Transverse colon (tissue), 4 donors: ENCODE data around the gene MMD2. TPM values are rescaled to one million over a fixed set of nuclear protein-coding genes. Genes with fewer than 3 reads are reported as not detected.
"Not testable (repeated sequence)": the region's sequence is repeated elsewhere in the genome, so short reads cannot be mapped to it uniquely, and the experiment has no call there.

ENCODE experiments used
- DNase-seq: peaks from one replicate; pipeline ENCODE4 v3.0.0-alpha.2; 2019
- H3K27ac ChIP-seq, 4 donors: fragments of 200-600 bp; sonication (generic); 2 replicates each; pipeline ENCODE4 v1.5.1; 2016 to 2018; ENCODE audit warnings: inconsistent platforms in 4 of 4
- H3K27me3 ChIP-seq: fragments of 200-600 bp; sonication (generic); 2 replicates; pipeline ENCODE4 v1.5.1; 2017; ENCODE audit warnings: inconsistent platforms
- H3K36me3 ChIP-seq, 4 donors: fragments of 200-600 bp; sonication (generic); 2 replicates each; pipeline ENCODE4 v1.5.1; 2017 to 2019; ENCODE audit warnings: inconsistent platforms in 4 of 4
- H3K4me1 ChIP-seq, 4 donors: fragments of 200-600 bp; sonication (generic); 2 replicates each; pipeline ENCODE4 v1.5.1; 2017 to 2020; ENCODE audit warnings: inconsistent platforms in 4 of 4
- H3K4me3 ChIP-seq, 4 donors: fragments of 200-600 bp; sonication (generic); 1 replicate in 1 of 4; 2 replicates in 3 of 4; pipeline versions ENCODE4 v1.5.1 to v1.6.1; 2017 to 2019; ENCODE audit warnings: inconsistent platforms in 4 of 4
- H3K9me3 ChIP-seq, 2 donors: fragments of 200-600 bp; sonication (generic); 2 replicates each; pipeline ENCODE4 v1.5.1; 2017 to 2019; ENCODE audit warnings: inconsistent platforms in 2 of 2
- CTCF ChIP-seq, 5 experiments: fragments of 200-600 bp in 3 of 5; fragments of 450-650 bp in 2 of 5; sonication (generic) in 3 of 5; IDR thresholded peaks; 1 replicate in 2 of 5; 2 replicates in 3 of 5; pipeline ENCODE4 v1.5.1; 2016 to 2017; ENCODE audit warnings: antibody characterized with exemption in 5 of 5, inconsistent platforms in 3 of 5, mild to moderate bottlenecking in 2 of 5, moderate library complexity in 1 of 5
- EP300 ChIP-seq: sonication (generic); formaldehyde crosslinking; IDR thresholded peaks from one replicate; pipeline ENCODE4 v1.6.1; 2017; ENCODE audit warnings: antibody characterized with exemption, low read depth
- POLR2A ChIP-seq: fragments of 450-650 bp; IDR thresholded peaks from one replicate; pipeline ENCODE4 v1.6.1; 2016; ENCODE audit warnings: antibody characterized with exemption, mild to moderate bottlenecking, moderate library complexity
- POLR2AphosphoS5 ChIP-seq, 3 donors: sonication (generic); formaldehyde crosslinking; IDR thresholded peaks; one replicate each; pipeline ENCODE4 v1.6.1; 2016; ENCODE audit warnings: antibody characterized with exemption in 3 of 3
- WGBS, 2 donors: methylation state at CpG; one replicate each; pipeline ENCODE4 v1.1.5; 2018; ENCODE audit warnings: low coverage in 1 of 2; 5-methylcytosine and 5-hydroxymethylcytosine counted together
- in situ Hi-C, 4 donors: fragments of 200-750 bp; cut with MboI; loops; one replicate each; pipeline versions ENCODE4 v1.15.0 to v1.15.1; 2017; ENCODE audit warnings: low sequenced_read_pairs in 3 of 4, low pct_ligation_motif_present in 1 of 4, low pct_unique_long_range_greater_than_20kb in 1 of 4
- intact Hi-C: fragments of 100-400 bp; cut with DNase I; formaldehyde crosslinking; loops from one replicate; pipeline ENCODE4 v1.15.1; 2023; ENCODE audit warnings: low total_unique reads
- total RNA-seq, 4 donors: library from RNA; depleted of rRNA; stranded (reverse); fragments of >200 nt; gene quantifications; one replicate each; pipeline ENCODE4 v1.1.0, GENCODE V29; 2016

The MMD2 gene
- total RNA-seq, 4 donors from 2014 or later, result not detected

GRCh38 chr7:4894482-4894881 is 64.5 kb downstream of the MMD2 start:
- Histone ChIP-seq H3K27me3 (no peaks in the 10 kb centered on the region), H3K27ac (no peak overlapping the region), H3K4me3 (no peak overlapping the region), H3K4me1 (no peaks in the 10 kb centered on the region), H3K36me3 (no peaks in the 10 kb centered on the region), H3K9me3 (no peaks in the 10 kb centered on the region)
- 92% methylated on average over 9 of the region's 9 CpGs; no CpG with 5 or more reads in 1 of the 2 donors for WGBS, 2 donors
- intact Hi-C loops, result no loop called here
- in situ Hi-C loops, result no loop called here
- no peak for DNase-seq
- TF ChIP-seq POLR2AphosphoS5 (IDR thresholded peaks at IDR 0.05), result no peak
- TF ChIP-seq EP300, result no peak
- no peak for TF ChIP-seq CTCF (IDR thresholded peaks at IDR 0.05)
- TF ChIP-seq POLR2A, result no peak

- Histone ChIP-seq H3K27ac (no peak overlapping the region), H3K9me3 (no peaks in the 10 kb centered on the region), H3K4me3 (no peak overlapping the region), H3K27me3 (no peaks in the 10 kb centered on the region), H3K36me3 (no peaks in the 10 kb centered on the region), H3K4me1 (no peaks in the 10 kb centered on the region)
- 90 to 100% methylated on average over 1 to 8 of the region's 8 CpGs for whole genome bisulfite sequencing, 2 donors
- intact Hi-C loops, result no loop called here
- TF ChIP-seq POLR2AphosphoS5 (IDR thresholded peaks at IDR 0.05) (no peak), POLR2A (no peak), EP300 (no peak), CTCF (IDR thresholded peaks at IDR 0.05) (no peak)
- in situ Hi-C loops, result no loop called here
- no peak for DNase-seq
Observed at GRCh38 chr7:4893929-4894475, 65.0 kb downstream of the MMD2 start.

- in situ Hi-C loops, H3K4me1 ChIP-seq, H3K4me3 ChIP-seq, DNase-seq, H3K27ac ChIP-seq, H3K36me3 ChIP-seq, H3K9me3 ChIP-seq, H3K27me3 ChIP-seq, intact Hi-C loops: not testable (repeated sequence)
- WGBS, 2 donors, result 83 to 92% methylated on average over 2 to 4 of the region's 4 CpGs
Observed at GRCh38 chr7:4893188-4893587, 65.8 kb downstream of the MMD2 start.

GRCh38 chr7:4891522-4891921 is 67.5 kb downstream of the MMD2 start:
- 50 to 88% methylated on average over 2 of the region's 2 CpGs for WGBS, 2 donors
- intact Hi-C loops, H3K27ac ChIP-seq, H3K36me3 ChIP-seq, in situ Hi-C loops, H3K27me3 ChIP-seq, DNase-seq, H3K4me1 ChIP-seq, H3K4me3 ChIP-seq, H3K9me3 ChIP-seq: not testable (repeated sequence)

- no peak for DNase-seq
- 40% methylated on average over 1 of the region's 1 CpG; no CpG with 5 or more reads in 1 of the 2 donors for WGBS, 2 donors
- H3K9me3 ChIP-seq, result no peaks in the 10 kb centered on the region
- TF ChIP-seq POLR2A, result no peak
- TF ChIP-seq CTCF (IDR thresholded peaks at IDR 0.05), result no peak
- TF ChIP-seq POLR2AphosphoS5 (IDR thresholded peaks at IDR 0.05), result no peak
- no peak for TF ChIP-seq EP300
- H3K4me3 ChIP-seq, result no peak overlapping the region
- in situ Hi-C loops, result no loop called here
- no peaks in the 10 kb centered on the region for H3K4me1 ChIP-seq
- H3K27ac ChIP-seq, result no peak overlapping the region
- no peaks in the 10 kb centered on the region for H3K36me3 ChIP-seq
- H3K27me3 ChIP-seq, result no peaks in the 10 kb centered on the region
- intact Hi-C loops, result loop anchor here (5.0 kb wide), 1 partner anchor 67 kb away; no protein-coding TSS in a partner anchor
Observed at GRCh38 chr7:4889682-4890081, 69.3 kb downstream of the MMD2 start.
